Umbilical cord (tissue), 2 donors: Measurements from ENCODE around the gene CHI3L1. TPM values are rescaled to one million over a fixed set of nuclear protein-coding genes. Genes with fewer than 3 reads are reported as not detected.

Experiments
- DNase-seq: peaks from one replicate; pipeline ENCODE4 v3.0.0-alpha.2; 2015; ENCODE audit warnings: low spot score
- total RNA-seq: library from RNA; depleted of rRNA; stranded (reverse); fragments of >200 nt; gene quantifications from one replicate; pipeline ENCODE4 v1.2.3, GENCODE V29; 2014; ENCODE audit warnings: low replicate concordance; ENCODE audit not compliant: insufficient read depth

CHI3L1 gene
- total RNA-seq, 1 donor from 2014 or later, result 5.8 TPM

GRCh38 chr1:203206129-203206687, 19.7 kb upstream of the CHI3L1 start:
- DNase-seq, result peak; percentile 52

- peak; percentile 77 for DNase-seq
Measured at GRCh38 chr1:203204756-203205155, 18.3 kb upstream of the CHI3L1 start.

- peak; percentile 98 for DNase-seq
Measured at GRCh38 chr1:203202431-203203245, 16.1 kb upstream of the CHI3L1 start.

DNA sequence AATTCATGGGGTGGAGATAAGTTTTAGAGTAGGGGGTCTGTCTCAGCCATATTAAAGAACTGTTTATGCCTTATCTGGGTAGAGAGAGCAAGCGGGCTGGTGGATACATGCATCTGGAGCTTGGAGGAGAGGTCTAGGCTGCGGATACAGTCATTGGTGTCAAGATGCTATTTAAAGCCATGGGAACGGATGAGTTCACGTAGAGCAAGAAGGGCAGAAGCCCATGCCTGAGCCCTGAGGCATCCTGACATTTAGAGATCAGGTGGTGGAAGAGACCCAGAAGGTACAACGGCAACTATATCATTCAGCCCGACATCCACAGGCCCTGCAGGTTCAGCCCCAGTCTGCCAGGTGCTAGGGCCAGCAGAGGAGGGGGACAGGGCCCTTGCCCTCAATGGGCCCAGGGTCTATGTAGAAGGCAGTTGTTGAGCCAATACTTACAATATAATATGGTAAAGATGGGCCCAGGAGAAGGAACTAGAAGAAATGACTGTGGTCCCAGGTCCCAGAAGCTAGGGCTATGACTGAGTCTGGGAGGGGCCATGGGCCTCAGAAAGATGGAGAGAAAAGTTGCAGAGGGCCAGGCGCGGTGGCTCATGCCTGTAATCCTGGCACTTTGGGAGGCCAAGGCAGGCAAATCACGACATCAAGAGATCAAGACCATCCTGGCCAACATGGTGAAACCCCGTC, 15.2 kb upstream of the CHI3L1 start:
- DNase-seq, result no peak

DNA sequence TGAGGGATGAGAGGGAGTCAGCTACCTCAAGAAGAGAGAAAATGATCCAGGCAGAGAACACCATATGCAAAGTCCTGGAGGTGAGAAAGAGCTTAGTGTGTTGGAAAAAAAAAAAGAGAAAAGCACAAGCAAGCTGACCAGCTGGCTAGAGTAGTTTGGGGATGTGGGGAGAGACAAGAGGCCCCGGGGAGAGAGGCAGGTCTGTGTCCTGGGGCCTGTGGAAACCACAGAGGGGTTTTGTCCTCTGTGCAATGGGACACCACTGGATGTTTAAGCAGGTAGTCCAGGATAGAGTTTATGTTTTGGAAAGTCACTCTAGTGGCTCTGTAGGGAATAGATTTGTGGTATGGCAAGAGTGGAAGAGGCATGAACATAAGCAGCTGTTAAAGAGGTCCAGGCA, 14.4 kb upstream of the CHI3L1 start:
- no peak for DNase-seq

DNA sequence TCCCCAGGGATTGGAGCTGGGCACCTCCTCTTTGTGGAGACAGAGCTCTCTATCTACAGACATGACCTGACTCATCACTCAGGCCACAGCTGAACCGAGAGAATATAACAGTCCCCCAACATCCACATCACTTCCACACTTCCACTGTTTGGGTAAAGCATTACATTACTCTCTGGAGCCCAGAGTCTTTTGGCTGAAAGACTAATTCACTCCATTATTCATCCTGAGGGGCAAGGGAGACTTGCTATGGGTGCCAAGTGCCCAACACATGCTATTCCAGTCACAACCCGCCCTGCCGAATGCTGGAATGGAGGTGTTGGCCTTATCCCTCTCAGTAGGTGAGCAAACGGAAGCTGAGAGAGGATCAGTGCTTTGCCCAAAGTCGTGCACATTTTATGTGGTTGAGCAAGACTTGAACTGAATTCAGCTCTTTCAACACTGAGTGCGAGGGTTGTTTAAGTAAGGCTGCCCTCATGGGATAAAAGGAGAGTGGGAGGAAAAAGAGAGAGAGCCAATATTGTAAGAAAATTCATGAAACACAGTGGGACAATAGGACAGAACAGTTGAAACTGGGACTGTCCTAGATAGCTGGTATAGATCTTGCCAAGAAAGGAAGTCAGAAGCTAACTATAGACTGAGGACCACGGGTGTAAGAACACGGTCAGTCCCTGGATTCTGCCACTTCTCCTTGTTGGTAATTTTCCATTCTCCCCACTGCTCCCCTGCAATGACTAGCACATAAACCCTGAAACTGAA, 13.5 kb upstream of the CHI3L1 start:
- DNase-seq, result peak; percentile 63

GRCh38 chr1:203199481-203199815, 12.9 kb upstream of the CHI3L1 start:
- DNase-seq, result no peak

DNA sequence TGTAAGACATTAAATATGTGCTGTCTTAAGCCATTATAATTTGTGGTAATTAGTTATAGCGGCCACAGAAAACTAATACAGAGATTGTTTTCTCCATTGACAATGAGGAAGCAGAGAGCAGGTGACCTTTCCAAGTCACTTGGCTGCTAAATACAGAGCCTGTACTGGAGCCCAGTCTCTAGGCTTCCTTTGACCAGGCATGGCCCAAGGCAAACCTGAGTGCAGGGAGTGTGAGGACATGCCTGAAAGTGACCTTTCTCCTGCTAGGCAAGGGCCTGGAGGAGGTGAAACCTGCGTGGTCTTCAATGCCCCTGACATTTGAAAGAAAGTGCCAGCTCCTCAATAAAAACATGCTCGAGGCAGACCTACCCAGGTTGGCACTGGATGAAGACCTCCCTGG, 12.5 kb upstream of the CHI3L1 start:
- DNase-seq, result no peak

- DNase-seq, result peak; percentile 72
Measured at GRCh38 chr1:203197625-203198024, 11.1 kb upstream of the CHI3L1 start.

DNA sequence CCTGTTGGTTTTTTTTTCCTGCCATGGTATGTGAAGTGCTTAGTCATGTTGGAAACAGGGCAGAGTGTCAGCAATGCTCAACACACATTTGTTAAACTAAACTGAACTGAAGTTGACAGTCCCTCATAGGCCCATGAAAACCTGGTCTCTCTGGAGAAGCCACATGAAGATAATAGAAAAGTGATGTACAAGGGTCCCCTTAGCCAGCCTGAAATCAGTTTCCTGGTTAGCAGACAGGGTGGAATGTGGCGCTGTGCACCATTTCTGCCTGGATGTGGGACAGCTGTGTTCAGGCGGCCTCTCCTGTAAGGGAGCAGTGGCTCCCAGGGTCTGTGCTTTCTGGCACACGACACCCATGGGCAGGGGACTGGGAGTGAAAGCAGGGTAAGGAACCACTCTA, 9.9 kb upstream of the CHI3L1 start:
- no peak for DNase-seq

GRCh38 chr1:203190949-203191348, 4.4 kb upstream of the CHI3L1 start:
- DNase-seq, result no peak

- peak; percentile 82 for DNase-seq
Measured at GRCh38 chr1:203189951-203190352, 3.4 kb upstream of the CHI3L1 start.

GRCh38 chr1:203188686-203189232, 2.3 kb upstream of the CHI3L1 start:
- DNase-seq, result no peak

DNA sequence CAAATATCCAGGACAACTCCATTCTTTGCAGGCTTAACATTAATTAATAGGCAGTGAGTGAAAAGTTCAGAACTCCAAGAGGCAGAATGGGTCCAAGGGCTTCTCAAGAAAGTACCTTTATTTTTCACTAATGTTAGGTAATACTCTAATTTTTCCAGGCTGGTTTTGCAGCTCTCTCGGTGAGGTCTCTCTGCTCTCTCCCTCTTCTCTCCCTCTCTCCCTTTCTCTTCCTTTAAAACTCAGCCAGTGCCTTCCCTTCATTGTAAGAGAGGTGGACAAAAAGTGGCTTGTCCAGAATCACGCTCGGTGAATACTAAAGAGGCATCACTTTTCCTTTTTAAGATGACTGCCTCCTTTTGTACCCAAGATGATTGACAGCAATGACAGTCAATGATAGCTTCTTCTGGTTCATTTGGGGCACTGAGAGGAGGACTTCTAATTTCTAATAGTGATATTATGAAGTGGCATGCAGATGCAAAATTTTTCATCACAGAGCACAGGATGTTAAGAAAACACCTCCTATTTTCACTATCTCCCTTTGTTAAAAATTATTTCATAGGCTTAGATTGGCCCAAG, 1.3 kb upstream of the CHI3L1 start:
- no peak for DNase-seq

DNA sequence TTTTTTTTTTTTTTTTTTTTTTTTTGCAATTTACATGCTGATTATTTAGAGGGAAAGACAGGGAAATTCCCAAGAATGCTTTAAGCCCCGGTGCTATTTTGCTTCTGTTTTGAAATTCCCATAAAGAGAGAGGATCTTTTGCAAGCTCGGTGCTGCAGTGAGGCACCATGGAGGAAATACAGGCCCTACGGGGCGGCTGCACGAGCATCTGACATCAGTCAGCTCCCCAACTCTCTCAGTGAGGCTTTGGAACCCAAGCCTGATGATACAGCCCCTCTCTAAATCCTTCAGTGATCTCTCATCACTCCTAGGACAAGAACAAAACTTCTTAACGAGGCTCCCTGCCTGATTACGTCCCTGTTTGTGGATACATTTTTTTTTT, 791 bp upstream of the CHI3L1 start:
- DNase-seq, result peak; percentile 71

DNA sequence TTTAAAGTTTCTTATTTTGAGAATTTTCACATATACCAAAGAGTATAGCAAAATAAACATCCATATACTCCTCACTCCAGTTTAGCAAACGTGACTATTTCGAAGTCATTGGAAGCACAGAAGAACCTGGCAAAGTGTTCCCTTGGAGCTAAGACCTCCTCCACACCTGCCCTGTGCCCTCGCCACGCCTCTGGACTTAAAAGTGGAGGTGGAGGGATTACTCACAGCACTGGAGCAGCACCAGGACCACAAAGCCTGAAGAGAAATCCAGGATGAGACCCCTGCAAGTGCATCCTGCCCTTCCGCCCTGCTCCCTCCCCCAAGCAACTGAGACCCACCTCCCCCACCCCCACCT, 436 bp downstream of the CHI3L1 start:
- no peak for DNase-seq

DNA sequence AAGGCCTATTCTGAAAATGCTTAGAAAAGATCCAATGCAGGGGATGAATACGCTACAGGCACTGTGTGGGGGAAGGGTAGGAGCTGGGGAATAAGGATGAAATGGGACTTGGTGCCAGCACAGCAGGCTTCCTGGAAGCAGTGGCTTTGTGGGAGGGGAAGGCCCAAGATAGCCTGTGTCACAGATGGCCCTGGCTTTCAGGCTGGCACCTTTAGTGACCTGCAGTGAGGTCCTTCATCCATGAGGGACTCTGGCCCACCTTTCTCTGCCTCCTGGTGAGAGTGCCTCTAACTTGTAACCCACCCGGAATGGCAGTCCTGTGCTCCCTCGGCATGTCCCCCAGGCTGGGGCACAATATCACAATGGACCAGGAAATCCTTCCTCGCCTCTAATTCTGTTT, 919 bp downstream of the CHI3L1 start:
- no peak for DNase-seq

- DNase-seq, result no peak
Measured at GRCh38 chr1:203185061-203185461, 1.4 kb downstream of the CHI3L1 start.

- no peak for DNase-seq
Measured at GRCh38 chr1:203184467-203184866, 2.0 kb downstream of the CHI3L1 start.

- DNase-seq, result no peak
Measured at GRCh38 chr1:203183828-203184227, 2.7 kb downstream of the CHI3L1 start.

DNA sequence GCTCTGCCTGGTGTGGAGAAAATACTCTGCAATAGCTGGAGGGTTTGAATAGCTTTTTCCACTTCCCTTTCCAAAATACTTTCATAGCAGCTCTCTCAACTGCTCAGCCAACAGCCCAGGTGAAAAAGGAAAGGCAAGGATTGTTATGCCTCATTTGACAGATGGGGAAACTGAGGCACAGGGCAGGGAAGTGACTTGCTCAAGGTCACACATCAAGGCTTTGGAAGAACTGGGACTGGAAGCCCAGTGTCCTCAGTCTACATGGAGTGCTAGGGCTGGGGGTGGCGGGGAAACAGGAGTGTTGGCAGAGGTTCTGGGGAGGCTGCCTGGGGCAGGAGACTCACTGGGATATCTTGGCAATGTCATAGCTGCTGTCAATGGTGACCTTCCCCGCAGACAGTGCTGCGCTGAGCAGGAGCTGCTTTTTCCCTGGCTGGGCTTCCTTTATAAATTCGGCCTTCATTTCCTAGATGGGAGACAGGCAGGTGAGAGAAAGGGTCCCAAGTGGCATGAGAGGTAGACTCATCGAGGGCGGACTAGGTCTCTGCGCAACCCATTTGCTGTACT, 4.0 kb downstream of the CHI3L1 start:
- no peak for DNase-seq
